ENCODE measurements around the gene POLN.
"Not testable (repeated sequence)": the region's sequence is repeated elsewhere in the genome, so short reads cannot be mapped to it uniquely, and the experiment has no call there.

POLN gene

GRCh38 chr4:2202789-2203188 lies 39.1 kb downstream of the POLN start:
- DNase-seq, H3K27me3 Mint-ChIP-seq, H3K4me3 Mint-ChIP-seq, H3K4me1 Mint-ChIP-seq, CTCF ChIA-PET, H3K36me3 Mint-ChIP-seq, H3K27ac Mint-ChIP-seq, H3K9me3 Mint-ChIP-seq: not testable (repeated sequence)

GRCh38 chr4:2194496-2194895 lies 47.4 kb downstream of the POLN start:
- Mint-ChIP-seq H3K27me3 (no peaks in the 10 kb centered on the region), H3K4me1 (no peaks in the 10 kb centered on the region), H3K9me3 (no peaks in the 10 kb centered on the region), H3K36me3 (peaks cover 3% of the 10 kb centered on the region), H3K27ac (no peak overlapping the region), H3K4me3 (no peak overlapping the region)
- CTCF ChIA-PET, result no interaction called here
- no peak for DNase-seq

- H3K27ac Mint-ChIP-seq, result no peak overlapping the region
- CTCF ChIA-PET, result no interaction called here
Observed at GRCh38 chr4:2193326-2193725, 48.6 kb downstream of the POLN start.

DNA sequence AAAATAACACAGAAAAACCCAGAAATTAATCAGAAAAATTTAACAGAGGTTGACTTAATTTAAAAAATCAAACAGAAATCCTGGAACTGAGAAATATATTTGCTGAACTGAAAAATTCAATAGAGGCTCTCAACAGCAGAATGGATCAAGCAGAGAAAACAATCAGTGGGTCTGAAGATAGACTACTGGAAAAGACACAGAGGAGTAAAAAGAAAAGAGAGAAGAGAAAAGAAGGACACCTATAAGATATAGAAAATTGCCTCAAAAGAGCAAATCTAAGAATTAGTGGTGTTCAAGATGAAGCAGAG lies 55.1 kb downstream of the POLN start:
- Mint-ChIP-seq H3K27me3 (no peaks in the 10 kb centered on the region), H3K27ac (no peak overlapping the region), H3K4me1 (no peaks in the 10 kb centered on the region), H3K4me3 (no peak overlapping the region), H3K36me3 (peaks cover 5% of the 10 kb centered on the region), H3K9me3 (peaks cover 13% of the 10 kb centered on the region)
- no peak for DNase-seq
- CTCF ChIA-PET, result interaction anchor here (0.5 kb wide), 1 partner anchor 30 kb away, joined by 3 read pairs; no protein-coding TSS in a partner anchor

More at GRCh38 chr4:2193326-2193725, 48.6 kb downstream of the POLN start:
- Mint-ChIP-seq H3K4me3 (no peak overlapping the region), H3K27me3 (no peaks in the 10 kb centered on the region), H3K4me1 (no peaks in the 10 kb centered on the region), H3K9me3 (no peaks in the 10 kb centered on the region), H3K36me3 (peaks cover 3% of the 10 kb centered on the region)
- no peak for DNase-seq

GRCh38 chr4:2186133-2186864 lies 55.6 kb downstream of the POLN start:
- peak; percentile 38 for DNase-seq

DNA sequence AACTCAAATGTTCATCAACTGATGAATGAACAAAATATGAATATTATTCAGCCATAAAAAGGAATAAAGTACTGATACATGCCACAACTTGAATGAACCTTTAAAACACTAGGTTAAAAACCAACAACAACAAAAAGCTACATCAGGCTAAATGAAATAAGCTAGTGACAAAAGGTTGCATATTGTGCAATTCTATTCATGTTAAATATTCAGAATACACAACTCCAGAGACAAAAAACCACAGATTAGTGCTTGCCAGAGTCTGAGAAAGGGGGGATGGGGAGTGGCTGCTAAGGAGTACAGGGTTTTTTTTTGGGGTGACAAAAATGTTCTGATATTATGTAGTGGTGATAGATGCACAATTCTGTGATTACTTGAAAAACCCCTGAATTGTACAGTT lies 58.5 kb downstream of the POLN start:
- H3K27ac Mint-ChIP-seq, result no peak overlapping the region
- no peak overlapping the region for H3K4me3 Mint-ChIP-seq
- H3K27me3 Mint-ChIP-seq, result no peaks in the 10 kb centered on the region
- CTCF ChIA-PET, result interaction anchor here (0.8 kb wide), 1 partner anchor 11 kb away, joined by 3 read pairs; no protein-coding TSS in a partner anchor
- H3K4me1 Mint-ChIP-seq, result no peaks in the 10 kb centered on the region
- H3K36me3 Mint-ChIP-seq, result peaks cover 5% of the 10 kb centered on the region
- H3K9me3 Mint-ChIP-seq, result peaks cover 13% of the 10 kb centered on the region
- no peak for DNase-seq

More at GRCh38 chr4:2186133-2186864, 55.6 kb downstream of the POLN start:
- CTCF ChIA-PET, result interaction anchor here (0.5 kb wide), 1 partner anchor 31 kb away, joined by 3 read pairs; no protein-coding TSS in a partner anchor
- Mint-ChIP-seq H3K36me3 (peaks cover 5% of the 10 kb centered on the region), H3K4me1 (no peaks in the 10 kb centered on the region), H3K27ac (no peak overlapping the region), H3K27me3 (no peaks in the 10 kb centered on the region), H3K4me3 (no peak overlapping the region), H3K9me3 (peaks cover 13% of the 10 kb centered on the region)

DNA sequence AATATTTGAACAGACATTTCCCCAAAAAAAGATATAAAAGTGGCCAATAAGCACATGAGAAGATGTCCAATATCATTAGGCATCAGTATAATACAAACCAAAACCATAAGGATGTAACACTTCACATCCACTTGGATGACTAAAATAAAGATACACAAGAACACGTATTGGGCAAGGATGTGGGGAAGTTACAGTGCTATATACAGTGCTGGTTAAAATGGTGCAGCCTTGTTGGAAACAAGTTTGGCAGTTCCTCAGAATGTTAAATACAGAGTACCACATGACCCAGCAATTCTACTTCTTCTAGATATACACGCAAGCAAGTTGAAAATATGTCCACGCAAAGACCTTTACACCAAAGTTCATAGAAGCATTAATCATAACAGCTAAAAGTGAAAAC lies 58.9 kb downstream of the POLN start:
- peaks cover 12% of the 10 kb centered on the region for H3K9me3 Mint-ChIP-seq
- DNase-seq, result no peak
- H3K36me3 Mint-ChIP-seq, result peaks cover 5% of the 10 kb centered on the region
- H3K27me3 Mint-ChIP-seq, result no peaks in the 10 kb centered on the region
- no peak overlapping the region for H3K4me3 Mint-ChIP-seq
- H3K4me1 Mint-ChIP-seq, result no peaks in the 10 kb centered on the region
- H3K27ac Mint-ChIP-seq, result no peak overlapping the region
- CTCF ChIA-PET, result interaction anchor here (0.8 kb wide), 1 partner anchor 10 kb away, joined by 3 read pairs; no protein-coding TSS in a partner anchor

- CTCF ChIA-PET, result no interaction called here
- Mint-ChIP-seq H3K27me3 (no peaks in the 10 kb centered on the region), H3K4me1 (peaks cover 22% of the 10 kb centered on the region), H3K27ac (no peak overlapping the region), H3K36me3 (peaks cover 9% of the 10 kb centered on the region), H3K4me3 (no peak overlapping the region), H3K9me3 (peaks cover 6% of the 10 kb centered on the region)
- no peak for DNase-seq
Observed at GRCh38 chr4:2180410-2180809, 61.5 kb downstream of the POLN start.

GRCh38 chr4:2179717-2180116 lies 62.2 kb downstream of the POLN start:
- Mint-ChIP-seq H3K27me3 (no peaks in the 10 kb centered on the region), H3K4me1 (peaks cover 28% of the 10 kb centered on the region), H3K4me3 (no peak overlapping the region), H3K27ac (no peak overlapping the region), H3K36me3 (peaks cover 10% of the 10 kb centered on the region), H3K9me3 (peaks cover 6% of the 10 kb centered on the region)
- DNase-seq, result no peak
- CTCF ChIA-PET, result no interaction called here

GRCh38 chr4:2178986-2179385 lies 62.9 kb downstream of the POLN start:
- no peak for DNase-seq
- Mint-ChIP-seq H3K4me3 (no peak overlapping the region), H3K27ac (no peak overlapping the region), H3K27me3 (no peaks in the 10 kb centered on the region), H3K9me3 (peaks cover 6% of the 10 kb centered on the region), H3K36me3 (peaks cover 10% of the 10 kb centered on the region), H3K4me1 (peaks cover 31% of the 10 kb centered on the region)
- CTCF ChIA-PET, result no interaction called here

GRCh38 chr4:2177443-2178093 lies 64.4 kb downstream of the POLN start:
- H3K36me3 Mint-ChIP-seq, result peaks cover 9% of the 10 kb centered on the region
- peaks cover 5% of the 10 kb centered on the region for H3K9me3 Mint-ChIP-seq
- no peak overlapping the region for H3K27ac Mint-ChIP-seq
- H3K27me3 Mint-ChIP-seq, result no peaks in the 10 kb centered on the region
- H3K4me3 Mint-ChIP-seq, result no peak overlapping the region
- CTCF ChIA-PET, result interaction anchor here (1.2 kb wide), 1 partner anchor 41 kb away, joined by 3 read pairs; no protein-coding TSS in a partner anchor
- DNase-seq, result no peak
- H3K4me1 Mint-ChIP-seq, result peaks cover 46% of the 10 kb centered on the region

DNA sequence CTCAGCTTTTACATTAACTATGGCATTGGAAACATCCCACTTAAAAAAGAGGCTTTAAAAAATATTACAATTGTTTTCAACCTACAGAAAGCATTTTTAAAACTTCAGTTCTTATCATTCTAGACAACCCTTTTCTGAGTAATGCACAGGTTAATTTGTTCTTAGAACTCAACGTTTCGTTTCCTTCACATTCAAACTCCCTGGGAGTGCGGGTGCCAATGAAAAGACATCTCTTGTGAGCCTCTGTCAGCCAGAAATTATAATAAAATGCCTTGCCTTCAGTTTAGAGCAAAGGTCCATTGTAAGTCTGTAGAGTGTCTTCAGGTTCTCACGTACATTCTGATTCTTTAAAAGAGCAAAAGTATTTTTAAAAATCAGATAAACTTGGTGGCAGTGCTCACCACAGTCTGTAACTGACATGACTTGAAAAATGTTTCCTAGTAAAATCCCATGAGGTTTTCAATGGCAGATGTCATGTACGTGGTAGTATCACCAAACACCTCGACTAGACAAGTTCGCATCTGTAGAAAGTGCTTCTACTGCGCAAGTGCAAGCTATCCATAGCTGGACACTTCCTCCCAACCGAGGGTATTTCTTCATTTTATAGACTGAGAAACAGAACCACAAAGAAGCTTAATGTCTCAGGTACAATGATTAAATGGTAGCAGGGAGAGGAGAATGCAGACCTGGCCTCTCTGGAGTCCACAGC lies 65.8 kb downstream of the POLN start:
- Mint-ChIP-seq H3K4me1 (peaks cover 55% of the 10 kb centered on the region), H3K9me3 (no peaks in the 10 kb centered on the region), H3K36me3 (peaks cover 7% of the 10 kb centered on the region), H3K27me3 (no peaks in the 10 kb centered on the region), H3K27ac (peak overlapping the region; percentile 89), H3K4me3 (no peak overlapping the region)
- CTCF ChIA-PET, result no interaction called here
- no peak for DNase-seq

DNA sequence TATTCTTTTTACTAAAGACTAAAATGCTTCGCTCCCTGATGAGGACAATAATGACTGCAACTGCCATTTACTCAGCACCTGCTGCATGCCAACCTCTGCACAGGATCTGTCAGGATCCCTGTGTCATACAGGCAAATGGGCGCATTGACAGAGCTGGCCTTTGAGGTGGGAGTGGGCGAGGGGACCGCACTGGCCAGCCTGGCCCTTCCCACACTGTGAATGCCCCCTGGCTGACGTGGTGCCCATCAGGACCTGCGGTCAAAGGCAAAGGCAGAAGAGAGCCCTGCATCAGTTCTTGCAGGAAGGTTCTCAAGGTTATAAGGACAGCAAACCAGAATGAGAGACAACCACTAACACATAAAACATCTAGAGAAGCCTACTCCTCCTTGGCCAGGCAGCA lies 67.9 kb downstream of the POLN start:
- peaks cover 7% of the 10 kb centered on the region for H3K36me3 Mint-ChIP-seq
- no peak for DNase-seq
- H3K9me3 Mint-ChIP-seq, result no peaks in the 10 kb centered on the region
- H3K27me3 Mint-ChIP-seq, result no peaks in the 10 kb centered on the region
- peaks cover 55% of the 10 kb centered on the region for H3K4me1 Mint-ChIP-seq
- H3K4me3 Mint-ChIP-seq, result no peak overlapping the region
- CTCF ChIA-PET, result no interaction called here
- no peak overlapping the region for H3K27ac Mint-ChIP-seq

DNA sequence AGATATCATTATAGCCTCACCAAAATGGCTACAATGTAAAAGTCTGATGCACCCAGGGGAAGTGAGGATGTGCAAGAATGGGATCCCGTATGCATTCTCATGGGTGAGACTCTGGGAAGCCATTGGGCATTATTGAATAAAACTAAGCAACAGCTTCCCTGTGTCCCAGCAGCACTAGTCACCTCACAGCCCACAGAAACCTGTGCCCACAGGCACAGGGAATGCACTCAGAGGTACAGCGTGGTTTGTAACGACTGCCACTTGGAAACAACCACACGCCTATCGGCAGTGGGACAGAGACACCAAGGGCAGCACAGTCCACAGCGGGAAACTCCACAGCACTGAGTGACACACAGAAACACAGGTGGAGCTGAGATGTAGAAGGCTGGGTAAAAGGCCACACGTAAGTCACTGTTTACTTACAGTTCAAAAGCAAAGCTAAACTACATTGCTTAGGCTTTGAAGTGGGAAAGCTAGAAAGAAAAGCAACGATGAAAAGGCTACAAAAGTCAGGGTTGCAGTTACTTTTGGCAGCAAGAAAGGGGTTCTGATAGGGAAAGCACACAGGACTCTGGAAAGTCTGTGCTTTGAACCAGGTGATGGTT lies 69.2 kb downstream of the POLN start:
- H3K36me3 Mint-ChIP-seq, result peaks cover 7% of the 10 kb centered on the region
- CTCF ChIA-PET, result interaction anchor here (0.8 to 1.0 kb wide), 2 partner anchors 11 to 163 kb away, joined by 3 read pairs; no protein-coding TSS in a partner anchor
- peak; percentile 55 for DNase-seq
- H3K4me1 Mint-ChIP-seq, result peaks cover 55% of the 10 kb centered on the region
- no peak overlapping the region for H3K4me3 Mint-ChIP-seq
- peak overlapping the region; percentile 90 for H3K27ac Mint-ChIP-seq
- no peaks in the 10 kb centered on the region for H3K9me3 Mint-ChIP-seq
- H3K27me3 Mint-ChIP-seq, result no peaks in the 10 kb centered on the region

Measured in activated naive CD4-positive, alpha-beta T cell treated with anti-CD3 and anti-CD28 coated beads, Interleukin-2, amount 10 ng/mL, durations not matched to agents 7 days and 5 days (primary cell).